HL-60 (cell line): ENCODE results near the gene VPS35L.

Experiments
- DNase-seq, 2 experiments: peaks; one replicate each; pipeline ENCODE4 v3.0.0-alpha.2; 2010 to 2020; ENCODE audit warnings: low read depth in 1 of 2, low spot score in 1 of 2
- H3K27ac ChIP-seq: fragments of 250-450 bp; sonication (Bioruptor Pico); replicated peaks from 2 replicates; pipeline ENCODE4 v1.5.1; 2020; ENCODE audit warnings: mild to moderate bottlenecking, moderate library complexity
- H3K27me3 ChIP-seq: fragments of 250-450 bp; sonication (Bioruptor Pico); 2 replicates; pipeline ENCODE4 v1.5.1; 2021; ENCODE audit warnings: mild to moderate bottlenecking, moderate library complexity; ENCODE audit not compliant: insufficient read depth, poor library complexity, severe bottlenecking
- H3K4me3 ChIP-seq: replicated peaks from 2 replicates; pipeline ENCODE4 v1.5.1; 2011; ENCODE audit warnings: mild to moderate bottlenecking, control low read depth, low read length; ENCODE audit not compliant: insufficient read depth
- CTCF ChIP-seq: IDR thresholded peaks from one replicate; pipeline ENCODE4 v1.5.1; 2011; ENCODE audit warnings: low read length, control low read depth, inconsistent platforms; ENCODE audit not compliant: insufficient read depth
- GABPA ChIP-seq: IDR thresholded peaks from 2 replicates; pipeline ENCODE4 v1.6.1; 2012; ENCODE audit warnings: low read depth
- POLR2AphosphoS5 ChIP-seq: IDR thresholded peaks from 2 replicates; pipeline ENCODE4 v1.6.1; 2012; ENCODE audit warnings: low read depth
- REST ChIP-seq: IDR thresholded peaks from 2 replicates; pipeline ENCODE4 v1.6.1; 2012; ENCODE audit warnings: low read depth; ENCODE audit not compliant: insufficient replicate concordance
- SPI1 ChIP-seq: IDR thresholded peaks from 2 replicates; pipeline ENCODE4 v1.6.1; 2012; ENCODE audit warnings: low read depth, mild to moderate bottlenecking, borderline replicate concordance

VPS35L gene

GRCh38 chr16:19722269-19722952, 166.9 kb downstream of the VPS35L start:
- Histone ChIP-seq H3K4me3 (no peak overlapping the region), H3K27me3 (no peaks in the 10 kb centered on the region), H3K27ac (no peak overlapping the region)
- no peak for DNase-seq
- no peak for TF ChIP-seq REST
- no peak for TF ChIP-seq POLR2AphosphoS5
- no peak for TF ChIP-seq CTCF
- no peak for TF ChIP-seq GABPA
- TF ChIP-seq SPI1, result no peak

GRCh38 chr16:19722981-19723380, 167.5 kb downstream of the VPS35L start:
- H3K27ac ChIP-seq, result no peak overlapping the region
- no peaks in the 10 kb centered on the region for H3K27me3 ChIP-seq
- TF ChIP-seq SPI1 (no peak), POLR2AphosphoS5 (no peak), GABPA (no peak), CTCF (no peak), REST (no peak)
- H3K4me3 ChIP-seq, result no peak overlapping the region
- DNase-seq, result no peak

- DNase-seq, result no peak
- H3K27me3 ChIP-seq, result no peaks in the 10 kb centered on the region
- no peak overlapping the region for H3K27ac ChIP-seq
- no peak overlapping the region for H3K4me3 ChIP-seq
- TF ChIP-seq CTCF (no peak), SPI1 (no peak), POLR2AphosphoS5 (no peak), GABPA (no peak), REST (no peak)
Measured at GRCh38 chr16:19728636-19728965, 173.1 kb downstream of the VPS35L start.
